ELF-1 (cell line): ENCODE data around the gene MVK.

Source experiments
- DNase-seq: peaks from one replicate; pipeline ENCODE4 v3.0.0-alpha.2; 2016; ENCODE audit warnings: low read depth, low spot score

The MVK gene

GRCh38 chr12:109626378-109627115, 53.0 kb downstream of the MVK start:
- DNase-seq, result no peak

GRCh38 chr12:109627633-109628032, 54.0 kb downstream of the MVK start:
- DNase-seq, result no peak

GRCh38 chr12:109630107-109630506, 56.5 kb downstream of the MVK start:
- no peak for DNase-seq

GRCh38 chr12:109630815-109631214, 57.2 kb downstream of the MVK start:
- peak; percentile 36 for DNase-seq

- no peak for DNase-seq
These were observed 57.7 kb downstream of the MVK start for GRCh38 chr12:109631302-109631701.

- DNase-seq, result no peak
These were observed 58.2 kb downstream of the MVK start for GRCh38 chr12:109631751-109632150.

- no peak for DNase-seq
These were observed 58.7 kb downstream of the MVK start for GRCh38 chr12:109632342-109632741.

GRCh38 chr12:109635717-109636116, 62.1 kb downstream of the MVK start:
- DNase-seq, result no peak

- no peak for DNase-seq
These were observed 63.8 kb downstream of the MVK start for GRCh38 chr12:109637348-109637747.

- no peak for DNase-seq
These were observed 64.4 kb downstream of the MVK start for GRCh38 chr12:109637996-109638395.

GRCh38 chr12:109638735-109639134, 65.1 kb downstream of the MVK start:
- DNase-seq, result no peak

GRCh38 chr12:109639151-109639872, 65.7 kb downstream of the MVK start:
- DNase-seq, result no peak

GRCh38 chr12:109640961-109641360, 67.4 kb downstream of the MVK start:
- no peak for DNase-seq

- DNase-seq, result no peak
These were observed 67.8 kb downstream of the MVK start for GRCh38 chr12:109641422-109641821.

- no peak for DNase-seq
These were observed 69.0 kb downstream of the MVK start for GRCh38 chr12:109642506-109643132.

GRCh38 chr12:109645194-109645593, 71.6 kb downstream of the MVK start:
- no peak for DNase-seq

- no peak for DNase-seq
These were observed 72.1 kb downstream of the MVK start for GRCh38 chr12:109645708-109646107.
